22Rv1 (cell line): ENCODE results near the gene SPSB1.

Experiments used
- H3K27ac ChIP-seq: fragments of 450-650 bp; 2 replicates; pipeline ENCODE4 v1.5.1; 2017
- CTCF ChIP-seq: fragments of 450-650 bp; IDR thresholded peaks from 2 replicates; pipeline ENCODE4 v1.5.1; 2017; ENCODE audit warnings: mild to moderate bottlenecking
- ZFX ChIP-seq: fragments of 450-650 bp; IDR thresholded peaks from 2 replicates; pipeline ENCODE4 v1.6.1; 2017; ENCODE audit warnings: antibody characterized with exemption, borderline replicate concordance

The SPSB1 gene

DNA sequence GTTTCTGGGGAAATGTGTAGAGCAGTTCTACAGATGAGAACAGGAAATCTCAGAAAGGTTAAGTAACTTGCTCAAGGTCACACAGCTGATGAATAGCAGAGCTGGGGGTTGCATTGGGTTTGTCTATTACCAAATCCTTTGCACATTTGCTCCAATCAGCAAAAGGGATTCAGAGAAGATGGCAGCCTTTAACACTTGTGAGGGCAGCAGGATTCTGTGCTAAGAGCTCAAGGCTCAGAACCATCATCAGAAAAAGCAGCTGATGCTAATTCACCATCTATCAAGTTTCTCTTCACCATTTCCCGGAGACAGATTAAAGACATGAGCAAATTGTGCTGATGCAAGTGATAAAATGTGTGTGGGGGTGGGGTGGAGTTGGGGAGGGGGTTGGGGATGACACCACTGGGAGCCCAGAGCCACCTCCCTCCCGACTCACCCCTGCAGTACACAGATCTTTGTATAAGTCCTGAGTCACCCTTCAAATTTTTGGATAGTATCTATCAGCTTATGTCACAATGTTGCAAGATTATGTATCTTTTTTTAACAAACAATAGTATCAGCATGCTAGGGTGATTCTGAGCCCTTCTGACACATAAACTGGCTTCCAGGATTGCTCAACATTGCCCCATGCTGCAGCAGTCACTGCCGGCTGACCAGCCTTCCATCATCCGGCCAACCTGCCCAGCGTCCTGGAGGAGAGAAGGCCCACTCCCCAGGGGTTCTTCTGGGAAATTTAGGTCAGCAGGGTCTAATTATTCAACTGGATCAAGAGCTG, 2.8 kb upstream of the SPSB1 start:
- H3K27ac ChIP-seq = no peak overlapping the region
- TF ChIP-seq CTCF (no peak), ZFX (no peak)

GRCh38 chr1:9291914-9292360, 757 bp upstream of the SPSB1 start:
- TF ChIP-seq ZFX (no peak), CTCF (no peak)
- no peak overlapping the region for H3K27ac ChIP-seq

DNA sequence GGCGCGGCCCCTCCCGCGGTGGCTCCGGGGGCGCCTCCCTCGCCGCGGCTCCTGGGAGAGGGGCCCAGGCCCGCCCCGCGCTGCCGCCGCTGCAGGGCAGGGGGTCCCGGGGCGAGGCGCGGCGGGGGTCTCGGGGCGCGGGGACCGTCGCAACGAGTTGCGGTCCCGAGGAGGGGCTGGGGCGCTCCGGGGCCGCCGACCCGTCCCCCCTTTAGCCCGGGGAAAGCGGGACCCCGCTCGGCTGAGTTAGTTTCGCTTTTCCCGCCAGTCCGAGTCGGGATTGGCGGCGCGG, 493 bp downstream of the SPSB1 start:
- TF ChIP-seq CTCF (no peak), ZFX (no peak)
- H3K27ac ChIP-seq = no peak overlapping the region

DNA sequence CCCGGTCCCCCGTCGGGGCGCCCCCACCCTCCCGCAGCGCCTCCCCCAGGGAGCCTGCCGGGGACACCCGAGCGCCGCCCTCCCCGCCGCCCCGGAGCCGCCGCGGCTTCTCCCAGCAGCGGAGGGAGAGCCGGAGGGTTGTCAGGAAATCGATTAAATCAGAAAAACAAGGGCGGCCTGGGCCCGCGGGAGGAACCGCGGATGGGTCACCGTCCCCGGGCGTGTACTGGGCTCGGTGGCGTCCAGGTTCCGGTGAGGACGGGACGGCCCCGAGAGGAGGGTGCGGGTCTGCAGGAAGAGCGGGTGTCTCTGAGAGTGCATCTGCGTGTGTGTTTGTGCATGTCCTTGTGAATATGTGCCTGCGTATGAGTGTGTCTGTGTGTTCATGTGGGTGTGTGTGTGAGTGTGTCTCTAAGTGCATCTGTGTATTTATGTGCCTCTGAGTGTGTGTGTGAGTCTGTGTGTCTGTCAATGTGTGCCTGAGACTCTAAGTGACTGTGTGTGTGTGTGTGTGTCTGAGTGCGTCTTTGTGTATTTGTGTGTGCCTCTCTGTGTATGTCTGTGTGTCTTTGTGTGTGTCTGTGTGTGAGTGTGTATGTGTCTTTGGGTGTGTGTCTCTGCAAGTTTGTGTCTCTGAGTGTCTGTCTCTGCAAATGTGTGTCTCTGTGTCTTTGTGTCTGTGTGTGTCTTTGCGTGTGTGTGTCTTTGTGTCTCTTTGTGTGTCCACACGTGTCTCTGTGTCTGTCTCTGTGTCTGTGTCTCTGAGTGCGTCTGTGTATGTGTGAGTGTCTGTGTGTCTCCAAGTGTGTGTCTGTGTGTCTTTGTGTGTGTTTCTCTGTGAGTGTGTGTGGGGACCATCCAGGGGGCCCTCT, 1.1 kb downstream of the SPSB1 start:
- no peak overlapping the region for H3K27ac ChIP-seq
- TF ChIP-seq CTCF (no peak), ZFX (no peak)

- no peak overlapping the region for H3K27ac ChIP-seq
These were observed 1.7 kb downstream of the SPSB1 start for GRCh38 chr1:9294405-9294773.

GRCh38 chr1:9294910-9295636, 2.4 kb downstream of the SPSB1 start:
- no peak overlapping the region for H3K27ac ChIP-seq

More at GRCh38 chr1:9294405-9294773, 1.7 kb downstream of the SPSB1 start:
- no peak for TF ChIP-seq CTCF
- TF ChIP-seq ZFX = no peak

More at GRCh38 chr1:9294910-9295636, 2.4 kb downstream of the SPSB1 start:
- TF ChIP-seq CTCF (no peak), ZFX (no peak)
